GM23338 (cell line): ENCODE data around the gene RNF223.

Experiments used
- CREB1 ChIP-seq: fragments of 250-450 bp; sonication (Bioruptor Pico); IDR thresholded peaks from 2 replicates; pipeline ENCODE4 v1.5.0; 2020; ENCODE audit warnings: low read depth, mild to moderate bottlenecking, moderate library complexity
- EZH2 ChIP-seq: fragments of 200-600 bp; sonication (generic); IDR thresholded peaks from one replicate; pipeline ENCODE4 v1.8.0; 2017; ENCODE audit warnings: antibody characterized with exemption, mild to moderate bottlenecking, low read depth; ENCODE audit not compliant: unreplicated experiment
- EZH2phosphoT487 ChIP-seq: fragments of 200-600 bp; sonication (generic); IDR thresholded peaks from one replicate; pipeline ENCODE4 v1.8.1; 2018; ENCODE audit warnings: antibody characterized with exemption; ENCODE audit not compliant: unreplicated experiment
- NANOG ChIP-seq: IDR thresholded peaks from 2 replicates; pipeline ENCODE4 v1.6.1; 2016; ENCODE audit warnings: antibody characterized with exemption, borderline replicate concordance
- POLR2AphosphoS5 ChIP-seq: IDR thresholded peaks from 2 replicates; pipeline ENCODE4 v1.6.1; 2016; ENCODE audit warnings: antibody characterized with exemption, low read depth
- STAT1 ChIP-seq: IDR thresholded peaks from one replicate; pipeline ENCODE4 v1.6.1; 2016; ENCODE audit warnings: antibody characterized with exemption; ENCODE audit not compliant: unreplicated experiment
- ZNF331 ChIP-seq: fragments of 250-450 bp; sonication (Bioruptor Pico); IDR thresholded peaks from 2 replicates; pipeline ENCODE4 v1.5.0; 2020; ENCODE audit warnings: low read depth, mild to moderate bottlenecking, moderate library complexity
- TF ChIP-seq, protein P1 (sequence below), 2 experiments: fragments of 200-600 bp in 1 of 2; sonication (generic) in 1 of 2; conservative IDR thresholded peaks; 2 replicates each; pipeline versions ENCODE4 v1.5.1 to v1.6.1; 2016 to 2017; ENCODE audit warnings: antibody characterized with exemption in 2 of 2, low read depth in 2 of 2, mild to moderate bottlenecking in 2 of 2, moderate library complexity in 1 of 2
- TF ChIP-seq, protein P2 (sequence below): fragments of 250-450 bp; sonication (Bioruptor Pico); IDR thresholded peaks from 2 replicates; pipeline ENCODE4 v1.5.0; 2020; ENCODE audit warnings: mild to moderate bottlenecking, moderate library complexity
- TF ChIP-seq, protein P3 (sequence below): IDR thresholded peaks from one replicate; pipeline ENCODE4 v1.6.1; 2018; ENCODE audit warnings: antibody characterized with exemption; ENCODE audit not compliant: unreplicated experiment

DNA sequence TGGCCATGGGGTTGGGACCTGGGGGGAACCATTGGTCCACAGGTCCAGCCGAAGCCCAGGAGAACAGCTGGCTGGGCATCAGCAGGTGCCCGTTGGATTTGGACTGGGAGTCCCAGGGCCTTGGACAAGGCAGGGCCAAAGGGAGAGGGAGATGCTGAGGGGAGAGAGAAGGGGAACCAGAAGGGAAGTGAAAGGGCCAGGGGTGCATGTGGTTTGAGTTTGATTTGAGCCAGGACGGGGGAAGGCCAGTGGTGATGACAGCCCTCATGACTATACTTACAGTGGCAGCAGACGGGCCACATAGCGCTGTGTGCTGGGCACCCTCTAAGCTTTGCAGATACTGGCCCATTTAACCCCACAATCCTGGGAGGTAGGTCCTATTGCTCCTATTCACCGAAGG lies 35.4 kb downstream of the RNF223 start:
- TF ChIP-seq, protein P1, sequence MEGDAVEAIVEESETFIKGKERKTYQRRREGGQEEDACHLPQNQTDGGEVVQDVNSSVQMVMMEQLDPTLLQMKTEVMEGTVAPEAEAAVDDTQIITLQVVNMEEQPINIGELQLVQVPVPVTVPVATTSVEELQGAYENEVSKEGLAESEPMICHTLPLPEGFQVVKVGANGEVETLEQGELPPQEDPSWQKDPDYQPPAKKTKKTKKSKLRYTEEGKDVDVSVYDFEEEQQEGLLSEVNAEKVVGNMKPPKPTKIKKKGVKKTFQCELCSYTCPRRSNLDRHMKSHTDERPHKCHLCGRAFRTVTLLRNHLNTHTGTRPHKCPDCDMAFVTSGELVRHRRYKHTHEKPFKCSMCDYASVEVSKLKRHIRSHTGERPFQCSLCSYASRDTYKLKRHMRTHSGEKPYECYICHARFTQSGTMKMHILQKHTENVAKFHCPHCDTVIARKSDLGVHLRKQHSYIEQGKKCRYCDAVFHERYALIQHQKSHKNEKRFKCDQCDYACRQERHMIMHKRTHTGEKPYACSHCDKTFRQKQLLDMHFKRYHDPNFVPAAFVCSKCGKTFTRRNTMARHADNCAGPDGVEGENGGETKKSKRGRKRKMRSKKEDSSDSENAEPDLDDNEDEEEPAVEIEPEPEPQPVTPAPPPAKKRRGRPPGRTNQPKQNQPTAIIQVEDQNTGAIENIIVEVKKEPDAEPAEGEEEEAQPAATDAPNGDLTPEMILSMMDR (conservative IDR thresholded peaks at IDR 0.05; ENCODE audit: low read depth in 2 of 2), result no peak
- TF ChIP-seq, protein P2, sequence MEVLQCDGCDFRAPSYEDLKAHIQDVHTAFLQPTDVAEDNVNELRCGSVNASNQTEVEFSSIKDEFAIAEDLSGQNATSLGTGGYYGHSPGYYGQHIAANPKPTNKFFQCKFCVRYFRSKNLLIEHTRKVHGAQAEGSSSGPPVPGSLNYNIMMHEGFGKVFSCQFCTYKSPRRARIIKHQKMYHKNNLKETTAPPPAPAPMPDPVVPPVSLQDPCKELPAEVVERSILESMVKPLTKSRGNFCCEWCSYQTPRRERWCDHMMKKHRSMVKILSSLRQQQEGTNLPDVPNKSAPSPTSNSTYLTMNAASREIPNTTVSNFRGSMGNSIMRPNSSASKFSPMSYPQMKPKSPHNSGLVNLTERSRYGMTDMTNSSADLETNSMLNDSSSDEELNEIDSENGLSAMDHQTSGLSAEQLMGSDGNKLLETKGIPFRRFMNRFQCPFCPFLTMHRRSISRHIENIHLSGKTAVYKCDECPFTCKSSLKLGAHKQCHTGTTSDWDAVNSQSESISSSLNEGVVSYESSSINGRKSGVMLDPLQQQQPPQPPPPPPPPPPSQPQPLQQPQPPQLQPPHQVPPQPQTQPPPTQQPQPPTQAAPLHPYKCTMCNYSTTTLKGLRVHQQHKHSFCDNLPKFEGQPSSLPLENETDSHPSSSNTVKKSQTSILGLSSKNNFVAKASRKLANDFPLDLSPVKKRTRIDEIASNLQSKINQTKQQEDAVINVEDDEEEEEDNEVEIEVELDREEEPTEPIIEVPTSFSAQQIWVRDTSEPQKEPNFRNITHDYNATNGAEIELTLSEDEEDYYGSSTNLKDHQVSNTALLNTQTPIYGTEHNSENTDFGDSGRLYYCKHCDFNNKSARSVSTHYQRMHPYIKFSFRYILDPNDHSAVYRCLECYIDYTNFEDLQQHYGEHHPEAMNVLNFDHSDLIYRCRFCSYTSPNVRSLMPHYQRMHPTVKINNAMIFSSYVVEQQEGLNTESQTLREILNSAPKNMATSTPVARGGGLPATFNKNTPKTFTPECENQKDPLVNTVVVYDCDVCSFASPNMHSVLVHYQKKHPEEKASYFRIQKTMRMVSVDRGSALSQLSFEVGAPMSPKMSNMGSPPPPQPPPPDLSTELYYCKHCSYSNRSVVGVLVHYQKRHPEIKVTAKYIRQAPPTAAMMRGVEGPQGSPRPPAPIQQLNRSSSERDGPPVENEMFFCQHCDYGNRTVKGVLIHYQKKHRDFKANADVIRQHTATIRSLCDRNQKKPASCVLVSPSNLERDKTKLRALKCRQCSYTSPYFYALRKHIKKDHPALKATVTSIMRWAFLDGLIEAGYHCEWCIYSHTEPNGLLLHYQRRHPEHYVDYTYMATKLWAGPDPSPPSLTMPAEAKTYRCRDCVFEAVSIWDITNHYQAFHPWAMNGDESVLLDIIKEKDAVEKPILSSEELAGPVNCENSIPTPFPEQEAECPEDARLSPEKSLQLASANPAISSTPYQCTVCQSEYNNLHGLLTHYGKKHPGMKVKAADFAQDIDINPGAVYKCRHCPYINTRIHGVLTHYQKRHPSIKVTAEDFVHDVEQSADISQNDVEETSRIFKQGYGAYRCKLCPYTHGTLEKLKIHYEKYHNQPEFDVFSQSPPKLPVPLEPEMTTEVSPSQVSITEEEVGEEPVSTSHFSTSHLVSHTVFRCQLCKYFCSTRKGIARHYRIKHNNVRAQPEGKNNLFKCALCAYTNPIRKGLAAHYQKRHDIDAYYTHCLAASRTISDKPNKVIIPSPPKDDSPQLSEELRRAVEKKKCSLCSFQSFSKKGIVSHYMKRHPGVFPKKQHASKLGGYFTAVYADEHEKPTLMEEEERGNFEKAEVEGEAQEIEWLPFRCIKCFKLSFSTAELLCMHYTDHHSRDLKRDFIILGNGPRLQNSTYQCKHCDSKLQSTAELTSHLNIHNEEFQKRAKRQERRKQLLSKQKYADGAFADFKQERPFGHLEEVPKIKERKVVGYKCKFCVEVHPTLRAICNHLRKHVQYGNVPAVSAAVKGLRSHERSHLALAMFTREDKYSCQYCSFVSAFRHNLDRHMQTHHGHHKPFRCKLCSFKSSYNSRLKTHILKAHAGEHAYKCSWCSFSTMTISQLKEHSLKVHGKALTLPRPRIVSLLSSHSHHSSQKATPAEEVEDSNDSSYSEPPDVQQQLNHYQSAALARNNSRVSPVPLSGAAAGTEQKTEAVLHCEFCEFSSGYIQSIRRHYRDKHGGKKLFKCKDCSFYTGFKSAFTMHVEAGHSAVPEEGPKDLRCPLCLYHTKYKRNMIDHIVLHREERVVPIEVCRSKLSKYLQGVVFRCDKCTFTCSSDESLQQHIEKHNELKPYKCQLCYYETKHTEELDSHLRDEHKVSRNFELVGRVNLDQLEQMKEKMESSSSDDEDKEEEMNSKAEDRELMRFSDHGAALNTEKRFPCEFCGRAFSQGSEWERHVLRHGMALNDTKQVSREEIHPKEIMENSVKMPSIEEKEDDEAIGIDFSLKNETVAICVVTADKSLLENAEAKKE (CRISPR knock-in tag), result no peak
- TF ChIP-seq EZH2 (no peak), EZH2phosphoT487 (no peak), POLR2AphosphoS5 (no peak), CREB1 (no peak), NANOG (no peak), ZNF331 (CRISPR knock-in tag) (no peak), STAT1 (no peak)
- TF ChIP-seq, protein P3, sequence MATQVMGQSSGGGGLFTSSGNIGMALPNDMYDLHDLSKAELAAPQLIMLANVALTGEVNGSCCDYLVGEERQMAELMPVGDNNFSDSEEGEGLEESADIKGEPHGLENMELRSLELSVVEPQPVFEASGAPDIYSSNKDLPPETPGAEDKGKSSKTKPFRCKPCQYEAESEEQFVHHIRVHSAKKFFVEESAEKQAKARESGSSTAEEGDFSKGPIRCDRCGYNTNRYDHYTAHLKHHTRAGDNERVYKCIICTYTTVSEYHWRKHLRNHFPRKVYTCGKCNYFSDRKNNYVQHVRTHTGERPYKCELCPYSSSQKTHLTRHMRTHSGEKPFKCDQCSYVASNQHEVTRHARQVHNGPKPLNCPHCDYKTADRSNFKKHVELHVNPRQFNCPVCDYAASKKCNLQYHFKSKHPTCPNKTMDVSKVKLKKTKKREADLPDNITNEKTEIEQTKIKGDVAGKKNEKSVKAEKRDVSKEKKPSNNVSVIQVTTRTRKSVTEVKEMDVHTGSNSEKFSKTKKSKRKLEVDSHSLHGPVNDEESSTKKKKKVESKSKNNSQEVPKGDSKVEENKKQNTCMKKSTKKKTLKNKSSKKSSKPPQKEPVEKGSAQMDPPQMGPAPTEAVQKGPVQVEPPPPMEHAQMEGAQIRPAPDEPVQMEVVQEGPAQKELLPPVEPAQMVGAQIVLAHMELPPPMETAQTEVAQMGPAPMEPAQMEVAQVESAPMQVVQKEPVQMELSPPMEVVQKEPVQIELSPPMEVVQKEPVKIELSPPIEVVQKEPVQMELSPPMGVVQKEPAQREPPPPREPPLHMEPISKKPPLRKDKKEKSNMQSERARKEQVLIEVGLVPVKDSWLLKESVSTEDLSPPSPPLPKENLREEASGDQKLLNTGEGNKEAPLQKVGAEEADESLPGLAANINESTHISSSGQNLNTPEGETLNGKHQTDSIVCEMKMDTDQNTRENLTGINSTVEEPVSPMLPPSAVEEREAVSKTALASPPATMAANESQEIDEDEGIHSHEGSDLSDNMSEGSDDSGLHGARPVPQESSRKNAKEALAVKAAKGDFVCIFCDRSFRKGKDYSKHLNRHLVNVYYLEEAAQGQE, result no peak
